ENCODE results near the gene COX5A.

DNA sequence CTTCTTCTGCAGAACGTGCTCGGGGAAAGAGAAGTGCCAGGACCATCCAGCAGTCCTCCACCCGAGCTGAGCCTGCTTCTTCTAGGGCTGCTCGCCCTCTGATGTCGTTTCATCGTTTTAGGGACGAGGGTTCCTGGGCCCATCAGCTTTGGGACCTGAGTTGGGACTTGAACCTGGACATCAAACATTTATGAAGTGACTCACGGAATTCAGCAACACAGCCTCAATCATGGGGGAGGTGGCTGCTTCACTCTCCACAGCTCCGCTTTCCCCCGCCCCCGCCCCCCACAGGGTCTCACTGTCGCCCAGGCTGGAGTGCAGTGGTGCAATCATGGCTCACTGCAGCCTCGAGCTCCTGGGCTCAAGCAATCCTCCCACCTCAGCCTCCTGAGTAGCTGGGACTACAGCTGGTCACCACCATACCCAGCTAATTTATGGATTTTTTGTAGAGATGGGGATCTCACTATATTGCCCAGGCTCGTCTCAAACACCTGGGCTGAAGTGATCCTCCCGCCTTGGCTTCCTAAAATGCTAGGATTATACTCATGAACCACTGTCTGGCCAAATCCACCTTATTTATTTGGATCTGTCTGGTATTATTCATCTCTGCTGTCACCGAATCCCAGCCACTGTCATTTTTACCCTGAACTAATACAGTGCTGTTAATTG lies 64.0 kb downstream of the COX5A start:
- TF ChIP-seq, protein P1, sequence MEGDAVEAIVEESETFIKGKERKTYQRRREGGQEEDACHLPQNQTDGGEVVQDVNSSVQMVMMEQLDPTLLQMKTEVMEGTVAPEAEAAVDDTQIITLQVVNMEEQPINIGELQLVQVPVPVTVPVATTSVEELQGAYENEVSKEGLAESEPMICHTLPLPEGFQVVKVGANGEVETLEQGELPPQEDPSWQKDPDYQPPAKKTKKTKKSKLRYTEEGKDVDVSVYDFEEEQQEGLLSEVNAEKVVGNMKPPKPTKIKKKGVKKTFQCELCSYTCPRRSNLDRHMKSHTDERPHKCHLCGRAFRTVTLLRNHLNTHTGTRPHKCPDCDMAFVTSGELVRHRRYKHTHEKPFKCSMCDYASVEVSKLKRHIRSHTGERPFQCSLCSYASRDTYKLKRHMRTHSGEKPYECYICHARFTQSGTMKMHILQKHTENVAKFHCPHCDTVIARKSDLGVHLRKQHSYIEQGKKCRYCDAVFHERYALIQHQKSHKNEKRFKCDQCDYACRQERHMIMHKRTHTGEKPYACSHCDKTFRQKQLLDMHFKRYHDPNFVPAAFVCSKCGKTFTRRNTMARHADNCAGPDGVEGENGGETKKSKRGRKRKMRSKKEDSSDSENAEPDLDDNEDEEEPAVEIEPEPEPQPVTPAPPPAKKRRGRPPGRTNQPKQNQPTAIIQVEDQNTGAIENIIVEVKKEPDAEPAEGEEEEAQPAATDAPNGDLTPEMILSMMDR (IDR thresholded peaks at IDR 0.05), result no peak
- TF ChIP-seq POLR2A (IDR thresholded peaks at IDR 0.05), result no peak
